Measurements from ENCODE around the gene FXYD1.
"Not testable (repeated sequence)": the region's sequence is repeated elsewhere in the genome, so short reads cannot be mapped to it uniquely, and the experiment has no call there.

FXYD1 gene
- total RNA-seq, result 0 to 0.08 (median 0) reads per million in 18 experiments

DNA sequence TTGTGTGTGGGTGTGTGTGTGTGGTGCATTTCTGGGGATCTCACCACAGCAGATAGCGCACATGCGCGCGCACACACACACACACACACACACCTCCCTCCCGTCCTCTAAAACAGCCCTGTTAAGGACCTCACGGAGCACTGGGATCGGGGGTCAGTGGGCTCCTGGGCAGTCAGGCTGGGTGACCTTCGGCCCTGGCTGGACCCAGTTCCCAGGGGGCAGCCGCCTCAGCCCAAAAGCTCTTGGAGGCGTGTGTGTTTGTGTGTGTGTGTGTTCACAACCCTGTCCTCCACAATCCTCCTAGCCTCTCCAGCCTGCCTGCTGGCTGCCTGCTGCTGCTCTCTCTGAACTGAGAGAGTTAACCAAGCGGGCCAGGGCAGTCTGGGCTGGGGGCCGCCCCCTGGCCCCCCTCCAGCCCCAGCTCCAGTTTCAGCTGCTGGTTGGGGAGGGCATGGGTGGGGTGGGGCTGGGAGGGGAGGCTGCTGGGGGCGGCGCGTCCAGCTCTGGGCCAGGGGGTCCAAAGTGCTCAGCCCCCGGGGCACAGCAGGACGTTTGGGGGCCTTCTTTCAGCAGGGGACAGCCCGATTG lies at the start of gene FXYD1:
Gene FXYD1, plus strand, starts transcription at position 520 of the 588 bp plus-strand sequence. CDS start 1,256 bp downstream, outside the sequence.
- DNase-seq, result no peak

DNA sequence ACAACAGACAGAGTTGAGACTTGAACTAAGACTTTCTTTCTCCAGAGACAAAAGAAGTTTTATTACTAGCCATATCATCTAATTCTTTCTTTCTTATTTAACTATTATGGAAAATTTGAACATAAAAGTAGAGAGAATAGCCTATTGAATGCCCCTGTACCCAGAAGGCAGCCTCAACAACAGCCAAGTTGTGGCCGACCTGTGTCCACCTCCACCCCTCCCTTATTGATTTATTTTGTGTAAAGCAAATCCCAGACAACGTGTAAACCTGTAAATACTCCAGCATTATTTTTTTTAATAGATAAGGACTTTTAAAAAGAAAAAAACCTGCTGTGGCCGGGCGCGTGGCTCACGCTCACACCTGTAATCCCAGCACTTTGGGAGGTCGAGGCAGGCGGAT lies 49.1 kb upstream of the FXYD1 start:
- no peak for DNase-seq

DNA sequence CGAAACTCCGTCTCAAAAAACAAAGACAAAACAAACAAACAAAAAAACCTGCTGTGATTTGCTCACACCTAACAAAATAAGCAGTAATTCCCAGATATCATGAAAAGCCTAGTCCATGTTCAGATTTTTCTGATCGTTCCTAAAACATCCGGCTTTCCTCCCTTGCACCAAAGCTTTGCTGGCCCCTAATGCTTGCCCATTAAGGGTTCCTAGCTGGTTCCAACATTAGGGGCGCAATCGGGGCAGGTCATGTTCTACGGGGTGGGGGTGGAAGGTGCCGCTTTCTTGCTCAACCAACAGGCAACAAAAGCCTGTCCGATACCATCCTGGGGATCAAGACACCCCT lies 48.5 kb upstream of the FXYD1 start:
- DNase-seq, result no peak

DNA sequence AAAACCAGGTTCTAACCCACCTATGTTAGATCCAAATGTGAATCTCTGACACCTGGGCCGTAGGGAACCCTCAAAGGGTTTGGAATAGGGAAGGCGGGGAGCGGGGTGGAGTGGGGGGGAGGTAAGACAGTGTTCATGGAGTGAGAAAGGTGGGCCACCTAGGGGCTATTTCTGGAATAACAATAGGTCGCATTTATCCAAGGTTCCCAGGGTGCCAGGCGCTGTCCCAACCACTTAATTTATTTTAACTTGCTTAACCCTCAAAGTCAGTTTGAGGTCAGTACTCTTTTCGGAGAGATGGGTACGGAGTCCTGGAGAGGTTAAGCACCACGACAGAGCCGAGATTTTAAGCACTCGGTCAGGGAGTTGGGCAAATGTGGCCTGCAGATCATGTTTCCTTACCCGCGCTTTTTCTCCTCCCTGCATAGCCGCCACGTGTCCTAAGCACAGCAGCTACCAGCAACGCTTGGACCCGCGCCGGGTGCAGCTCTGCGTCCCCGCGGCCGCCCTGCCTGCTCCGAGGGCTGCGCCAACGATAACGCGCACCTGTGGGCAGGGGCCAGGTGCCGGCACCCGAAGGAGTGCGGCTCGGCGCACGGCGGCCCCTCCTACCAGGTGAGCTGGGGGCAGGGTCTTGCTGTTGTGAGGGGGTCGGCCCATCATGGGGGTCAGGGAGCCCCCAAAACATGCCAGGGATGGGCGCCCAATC lies 48.0 kb upstream of the FXYD1 start:
- DNase-seq, result peak; percentile 44 to 49

DNA sequence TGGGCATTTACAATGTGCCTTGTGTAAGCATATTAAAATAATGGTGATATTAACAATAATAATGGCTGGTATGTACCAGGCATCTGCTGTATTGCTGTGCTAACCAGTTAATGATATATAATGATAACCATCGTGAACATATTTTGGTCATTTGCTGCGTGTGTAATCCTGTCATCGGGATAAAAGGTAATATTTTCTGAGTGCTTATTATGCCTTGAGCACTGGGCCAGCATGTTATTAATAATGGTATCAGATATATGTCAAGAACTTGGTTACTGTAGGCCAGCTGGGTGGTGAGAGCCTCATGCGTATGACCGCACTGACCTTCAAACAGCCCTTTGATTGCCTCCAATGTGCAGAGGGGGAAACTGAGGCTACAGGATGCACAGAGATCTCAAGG lies 45.2 kb upstream of the FXYD1 start:
- no peak for DNase-seq

DNA sequence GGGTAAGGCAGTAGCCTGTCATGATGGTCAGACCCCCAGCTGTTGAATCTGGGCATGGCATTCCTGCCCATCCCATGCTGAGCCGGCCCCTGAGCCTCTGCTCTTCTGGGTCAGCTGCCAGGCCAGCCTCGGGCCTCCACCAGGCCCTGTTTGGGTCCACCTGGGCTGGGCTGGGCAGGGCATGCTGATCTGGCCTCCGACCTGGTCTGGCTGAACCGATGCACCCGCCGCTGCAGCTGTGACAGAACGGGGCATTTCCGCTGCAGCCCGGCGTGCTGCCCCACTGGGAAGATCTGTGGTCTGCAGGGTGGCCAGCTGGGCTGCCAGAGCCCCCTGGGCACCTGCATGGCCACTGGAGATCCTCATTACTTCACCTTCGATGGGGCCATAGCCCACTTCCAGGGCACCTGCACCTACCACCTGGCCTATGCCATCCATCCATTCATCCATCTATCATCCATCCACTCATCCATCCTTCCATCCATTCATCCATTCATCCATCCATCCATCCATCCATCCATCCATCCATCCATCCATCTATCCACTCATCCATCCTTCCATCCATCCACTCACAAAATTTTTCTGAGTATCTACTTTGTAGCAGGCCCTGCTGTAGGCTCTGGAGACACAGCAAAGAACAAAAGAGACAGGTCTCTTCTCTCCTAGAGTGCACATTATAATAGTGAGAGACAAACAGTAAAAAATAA lies 44.5 kb upstream of the FXYD1 start:
- DNase-seq, result no peak

DNA sequence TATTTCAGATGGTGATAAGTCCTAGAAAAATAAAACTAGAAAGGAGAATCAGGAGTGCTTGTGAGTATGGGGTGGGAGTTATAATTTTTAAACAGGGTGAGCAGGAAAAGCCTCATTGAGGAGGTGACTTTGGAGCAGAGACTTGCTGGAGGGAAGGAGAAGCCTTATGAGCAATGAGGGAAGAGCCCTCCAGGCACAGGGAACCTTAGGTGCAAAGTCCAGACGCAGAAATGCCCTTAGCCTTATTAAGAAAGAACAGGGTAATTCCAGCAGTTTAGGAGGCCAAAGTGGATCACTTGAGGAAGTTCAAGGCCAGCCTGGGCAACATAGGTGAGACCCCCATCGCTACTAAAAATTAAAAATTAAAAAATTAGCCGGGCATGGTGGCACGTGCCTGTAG lies 44.0 kb upstream of the FXYD1 start:
- no peak for DNase-seq

DNA sequence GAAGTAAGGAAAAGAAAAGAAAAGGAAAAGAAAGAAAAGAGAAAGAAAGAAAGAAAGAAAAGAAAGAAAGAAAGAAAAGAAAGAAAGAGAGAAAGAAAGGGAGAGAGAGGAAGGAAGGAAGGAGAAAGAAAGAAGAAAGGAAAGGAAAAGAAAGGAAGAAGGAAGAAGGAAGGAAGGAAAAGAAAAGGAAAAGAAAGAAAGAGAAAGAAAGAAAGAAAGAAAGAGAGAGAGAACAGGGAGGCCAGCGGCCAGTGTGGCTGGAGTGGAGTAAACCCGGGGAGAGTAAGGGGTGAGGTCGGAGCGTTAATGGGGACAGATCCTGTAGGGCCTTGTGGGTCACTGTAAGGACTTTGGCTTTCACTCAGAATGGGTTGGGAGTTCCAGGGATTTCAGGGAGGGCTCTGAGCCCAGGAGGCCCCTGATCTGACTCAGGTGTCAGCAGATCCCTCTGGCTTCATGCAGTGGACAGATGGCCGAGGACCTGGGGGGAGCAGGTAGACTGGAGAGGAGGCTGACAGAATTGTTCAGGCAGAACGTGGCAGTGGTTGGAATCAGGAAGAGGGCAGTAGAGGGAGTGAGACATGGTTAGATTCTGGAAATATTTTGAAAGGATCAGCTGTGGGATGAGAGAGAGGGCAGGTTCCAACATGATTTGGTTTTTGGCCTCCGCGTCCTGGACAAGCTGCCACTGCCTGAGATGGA lies 42.8 kb upstream of the FXYD1 start:
- DNase-seq, result no peak

DNA sequence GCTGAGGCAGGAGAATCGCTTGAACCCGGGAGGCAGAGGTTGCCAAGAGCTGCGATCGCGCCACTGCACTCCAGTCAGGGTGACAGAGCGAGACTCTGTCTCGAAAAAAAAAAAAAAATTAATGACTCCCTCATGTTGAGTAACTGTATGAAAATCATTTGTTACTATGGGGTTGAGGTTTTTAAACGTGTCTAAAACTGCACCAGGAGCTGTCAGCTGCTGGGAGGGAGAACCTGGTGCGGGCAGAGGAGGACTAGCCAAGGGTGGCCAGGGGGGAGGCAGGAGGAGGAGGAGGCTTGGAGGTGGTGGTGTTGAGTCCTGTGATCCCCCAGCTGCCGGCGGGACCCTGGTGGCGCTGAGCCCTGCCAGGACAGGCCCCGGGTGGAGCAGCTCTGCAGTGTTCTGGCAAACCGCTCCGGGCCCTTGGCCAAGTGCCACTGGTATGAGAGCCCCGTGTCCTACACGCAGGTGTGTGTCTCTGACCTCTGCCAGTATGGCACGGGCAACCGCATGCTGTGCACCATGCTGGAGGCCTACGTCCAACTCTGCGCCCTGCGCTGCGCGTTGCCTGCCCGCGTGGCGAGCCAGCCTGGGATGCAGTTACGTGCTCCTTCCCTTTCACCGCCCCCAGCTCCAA lies 40.1 kb upstream of the FXYD1 start:
- DNase-seq, result no peak

DNA sequence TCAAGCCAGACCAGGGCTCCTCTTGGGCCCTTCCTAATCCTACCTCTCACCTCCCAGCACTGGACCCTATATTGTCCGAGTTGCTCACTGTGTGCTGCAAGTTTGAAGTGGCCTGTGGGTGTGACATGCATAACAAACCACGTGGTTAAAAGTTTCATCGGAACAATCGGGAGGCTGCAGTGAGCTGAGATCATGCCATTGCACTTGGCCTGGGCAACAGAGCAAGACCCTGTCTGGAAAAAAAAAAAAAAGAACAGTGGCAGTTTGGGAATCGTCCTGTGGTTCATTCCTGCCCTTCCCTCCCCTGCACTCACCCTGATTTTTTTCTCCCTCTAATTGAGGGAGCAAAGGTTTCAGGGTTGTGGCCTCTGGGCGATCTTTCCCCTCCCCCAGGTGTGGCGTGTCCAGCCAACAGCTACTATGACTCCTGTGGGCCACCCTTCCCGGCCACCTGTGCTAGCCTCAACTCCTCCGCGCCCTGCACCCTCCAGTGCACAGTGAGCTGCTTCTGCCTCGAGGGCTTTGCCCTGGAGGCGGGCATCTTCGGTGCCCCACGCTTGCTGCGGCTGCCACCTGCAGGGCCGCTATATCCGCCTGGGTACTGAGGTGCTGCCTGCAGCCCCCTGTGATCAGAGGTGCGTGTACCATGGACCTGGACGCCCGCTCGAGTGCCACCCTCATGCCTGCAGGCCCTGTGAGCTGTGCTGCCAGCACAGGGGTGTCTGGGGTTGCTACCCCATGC lies 39.3 kb upstream of the FXYD1 start:
- DNase-seq, result no peak

DNA sequence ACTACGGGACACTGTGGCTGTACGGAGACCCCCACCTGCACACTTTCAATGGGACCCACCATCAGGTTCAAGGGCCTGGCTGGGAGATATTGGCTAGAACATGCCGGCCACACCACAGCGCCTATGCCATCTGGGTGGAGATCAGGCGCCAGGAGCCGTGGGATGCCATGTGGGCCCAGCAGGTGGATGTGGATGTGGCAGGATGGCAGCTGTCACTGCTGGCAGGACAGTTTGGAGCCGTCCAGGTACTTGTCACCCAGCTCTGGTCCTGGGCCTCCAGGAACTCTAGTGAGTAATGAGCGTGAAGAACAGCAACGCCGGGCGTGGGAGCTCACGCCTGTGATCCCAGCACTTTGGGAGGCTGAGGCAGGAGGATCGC lies 38.7 kb upstream of the FXYD1 start:
- DNase-seq, result no peak

DNA sequence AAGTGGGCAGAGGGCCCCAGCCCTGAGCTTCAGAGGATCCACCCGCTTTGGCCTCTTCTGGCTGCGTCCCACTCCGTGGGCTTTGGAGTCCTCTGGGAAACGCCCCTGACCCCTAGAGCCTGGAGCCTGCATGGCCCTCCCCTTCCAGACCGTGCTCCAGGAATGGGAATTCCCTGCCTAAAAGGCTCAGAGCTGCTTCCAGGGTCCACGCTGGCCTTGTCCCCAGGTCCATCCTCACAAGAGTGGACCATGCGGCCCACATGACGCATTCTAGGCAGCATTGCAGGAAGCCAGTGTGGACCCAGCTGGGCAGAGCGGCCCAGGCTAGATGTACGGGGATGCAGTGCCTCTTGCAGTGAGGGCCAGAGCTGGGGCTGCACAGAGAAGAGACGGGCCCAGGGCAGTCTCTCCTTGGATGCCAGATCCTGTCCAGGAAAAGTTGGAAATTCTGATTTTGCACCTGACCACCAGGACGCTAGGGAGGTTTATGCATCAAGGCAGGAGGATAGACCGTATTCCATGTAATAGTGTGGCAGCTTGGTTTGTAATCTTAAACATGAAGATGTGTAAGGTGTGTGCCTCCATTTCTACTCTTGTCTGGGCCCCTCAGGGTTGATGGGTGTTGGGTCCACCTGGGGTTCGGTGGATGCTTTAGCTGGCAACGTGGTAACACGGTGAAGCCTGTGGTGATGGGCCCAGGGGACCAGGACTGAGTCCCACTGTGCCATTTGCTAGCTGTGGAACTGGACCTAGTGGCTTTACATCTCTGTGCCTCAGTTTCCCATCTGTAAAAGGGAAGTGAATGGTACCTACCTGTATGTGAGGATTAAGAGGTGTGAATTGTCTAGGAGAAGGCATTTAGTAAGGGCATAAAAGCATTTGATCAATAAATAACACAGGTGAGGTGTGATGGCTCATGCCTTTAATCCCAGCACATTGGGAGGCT lies 37.8 kb upstream of the FXYD1 start:
- no peak for DNase-seq

DNA sequence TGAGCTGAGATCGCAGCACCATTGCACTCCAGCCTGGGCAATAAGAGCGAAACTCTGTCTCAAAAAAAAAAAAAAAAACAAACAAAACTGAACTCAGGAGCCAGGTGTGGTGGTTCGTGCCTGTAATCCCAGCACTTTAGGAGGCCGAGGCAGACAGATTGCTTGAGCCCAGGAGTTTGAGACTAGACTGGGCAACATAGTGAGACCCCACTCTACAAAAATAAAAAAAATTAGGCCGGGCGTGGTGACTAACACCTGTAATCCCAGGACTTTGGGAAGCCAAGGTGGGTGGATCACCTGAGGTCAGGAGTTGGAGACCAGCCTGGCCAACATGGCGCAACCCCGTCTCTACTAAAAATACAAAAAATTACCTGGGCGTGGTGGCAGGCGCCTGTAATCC lies 36.7 kb upstream of the FXYD1 start:
- DNase-seq, result not testable (repeated sequence)

DNA sequence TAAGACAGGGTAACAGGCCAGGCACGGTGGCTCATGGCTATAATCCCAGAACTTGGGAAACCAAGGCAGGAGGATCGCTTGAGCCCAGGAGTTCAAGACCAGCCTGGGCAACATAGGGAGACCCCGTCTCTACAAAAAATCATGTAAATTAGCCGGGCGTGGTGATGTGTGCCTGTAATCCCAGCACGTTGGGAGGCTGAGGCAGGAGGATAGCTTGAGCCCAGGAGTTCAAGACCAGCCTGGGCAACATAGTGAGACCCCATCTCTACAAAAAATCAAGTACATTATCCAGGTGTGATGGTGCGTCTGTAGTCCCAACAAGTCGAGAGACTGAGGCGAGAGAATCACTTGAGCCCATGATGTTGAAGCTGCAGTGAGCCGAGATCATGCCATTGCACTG lies 35.0 kb upstream of the FXYD1 start:
- DNase-seq, result not testable (repeated sequence)

DNA sequence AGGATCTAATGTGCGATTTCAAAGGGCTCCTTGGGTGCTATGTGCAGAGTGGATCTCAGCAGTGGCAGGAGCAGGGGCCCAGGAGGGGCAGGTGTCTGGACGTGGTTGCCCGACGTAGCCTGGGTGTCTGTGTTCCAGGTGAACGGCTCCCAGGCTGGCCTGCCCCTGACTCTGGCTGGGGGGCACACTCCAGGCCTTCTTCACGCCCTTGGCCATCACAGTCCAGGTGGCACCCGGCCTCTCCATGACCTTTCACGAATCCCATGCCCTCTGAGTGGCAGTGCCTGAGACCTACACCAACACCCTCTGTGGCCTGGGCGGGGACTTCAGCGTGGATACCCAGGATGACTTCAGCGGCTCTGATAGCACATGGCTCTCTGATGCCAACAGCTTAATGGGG lies 34.3 kb upstream of the FXYD1 start:
- DNase-seq, result no peak

DNA sequence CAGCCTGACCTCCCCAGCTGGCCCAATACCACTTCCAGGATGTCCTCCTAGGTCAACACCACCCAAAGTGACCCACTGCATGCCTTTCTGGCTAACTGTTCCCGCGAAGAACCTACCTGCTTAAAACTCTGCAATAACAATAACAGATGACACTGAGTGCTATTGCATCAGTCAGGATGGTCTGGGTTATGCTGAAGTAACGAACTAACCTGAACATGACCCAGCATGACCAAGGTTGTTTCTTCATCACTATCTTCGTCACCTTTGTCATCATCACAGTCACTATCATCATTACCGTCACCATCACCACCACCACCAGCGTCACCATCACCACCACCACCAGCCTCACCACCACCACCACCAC lies 33.6 kb upstream of the FXYD1 start:
- no peak for DNase-seq

DNA sequence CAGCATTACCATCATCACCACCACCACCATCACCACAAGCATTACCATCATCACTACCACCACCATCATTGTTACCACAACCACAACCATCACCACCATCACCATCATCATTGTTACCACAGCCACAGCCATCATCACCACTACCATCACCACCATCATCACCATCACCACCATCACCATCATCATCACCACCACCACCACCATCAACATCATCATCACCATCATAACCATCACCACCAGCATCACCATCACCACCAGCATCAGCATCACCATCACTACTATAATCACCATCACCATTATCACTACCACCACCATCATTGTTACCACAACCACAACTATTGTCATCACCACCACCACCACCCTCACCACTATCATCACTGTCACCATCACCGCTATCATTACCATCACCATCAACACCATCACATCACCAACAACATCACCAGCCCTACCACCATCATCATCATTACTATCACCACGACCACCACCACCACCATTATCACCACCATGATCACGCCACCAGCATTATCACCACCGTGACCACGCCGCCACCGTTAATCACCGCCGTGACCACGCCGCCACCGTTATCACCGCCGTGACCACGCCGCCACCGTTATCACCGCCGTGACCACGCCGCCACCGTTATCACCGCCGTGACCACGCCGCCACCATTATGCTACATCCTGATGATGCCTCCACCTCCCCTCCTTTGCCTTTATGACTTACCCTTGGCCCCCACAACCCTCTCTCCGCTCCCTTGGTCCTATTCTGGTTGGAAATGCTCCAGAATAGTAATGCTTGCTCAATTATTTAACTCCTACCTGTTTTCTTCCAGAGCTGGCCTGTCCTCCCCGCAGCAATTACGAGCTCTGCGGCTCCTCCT lies 33.0 kb upstream of the FXYD1 start:
- no peak for DNase-seq

DNA sequence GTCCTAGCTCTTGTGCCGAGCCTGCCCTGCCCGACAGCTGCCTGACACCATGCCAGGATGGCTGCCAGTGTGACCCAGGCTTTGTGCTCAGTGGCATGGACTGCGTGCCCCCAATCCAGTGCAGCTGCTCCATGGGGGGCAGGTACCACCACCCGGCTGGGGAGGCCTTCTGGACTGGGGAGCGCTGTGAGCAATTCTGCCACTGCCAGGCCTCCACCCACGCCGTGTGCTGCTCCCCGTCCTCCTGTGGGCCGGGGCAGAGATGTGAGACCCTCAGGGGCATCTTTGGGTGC lies 32.4 kb upstream of the FXYD1 start:
- no peak for DNase-seq

DNA sequence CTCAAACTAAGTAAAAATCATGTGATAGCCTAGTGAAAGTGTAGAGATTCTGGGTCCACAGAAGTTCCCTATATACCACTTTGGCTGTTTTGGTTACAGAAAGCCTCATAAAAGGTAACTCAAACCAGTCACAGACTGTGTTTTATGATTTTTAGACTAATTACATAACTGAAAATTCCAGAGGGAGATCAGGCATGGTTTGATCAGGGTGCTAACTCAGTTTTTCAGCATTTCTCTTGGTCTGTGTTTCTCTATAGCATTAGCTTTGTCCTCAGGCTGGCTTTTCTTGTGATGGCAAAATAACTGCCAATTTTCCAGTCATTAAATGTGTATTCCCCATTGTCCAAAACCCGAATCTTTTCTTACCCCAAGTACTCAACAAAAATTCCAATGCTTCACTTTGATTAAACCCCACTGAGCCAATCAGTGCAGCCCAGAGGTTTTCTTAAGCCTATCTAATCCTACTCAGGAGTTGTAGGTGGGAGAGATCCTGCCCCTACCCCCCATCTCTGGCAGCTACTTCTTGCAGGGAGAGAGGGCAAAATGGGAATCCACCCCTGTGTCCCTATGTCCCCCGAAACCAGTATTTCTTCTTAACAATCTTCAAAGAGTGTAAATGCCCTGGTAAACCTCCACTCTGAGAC lies 31.6 kb upstream of the FXYD1 start:
- no peak for DNase-seq

DNA sequence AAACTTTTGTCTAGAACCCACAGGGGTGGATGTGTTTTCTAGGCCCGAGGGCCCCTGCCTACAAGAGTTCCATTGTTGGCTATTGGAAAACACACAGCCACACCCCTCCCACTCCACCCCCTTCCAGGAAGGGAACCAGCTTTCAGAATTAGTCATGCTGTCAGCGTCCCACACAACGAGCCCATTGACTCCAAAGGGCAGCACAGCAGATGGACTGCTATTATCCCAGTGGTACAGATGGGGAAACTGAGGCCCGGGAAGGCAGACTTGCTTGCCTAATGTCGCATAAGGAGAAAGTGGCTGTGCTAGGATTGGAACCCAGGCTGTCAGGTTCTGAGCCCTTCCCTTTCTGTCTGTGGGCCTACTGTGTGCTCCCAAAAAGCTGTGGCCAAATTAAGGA lies 31.1 kb upstream of the FXYD1 start:
- peak; percentile 67 to 88 for DNase-seq

All from inflammatory macrophage (primary cell).